Glomerular visceral epithelial cell (primary cell): ENCODE results near the gene DDX25.
"Not testable (repeated sequence)": the region's sequence is repeated elsewhere in the genome, so short reads cannot be mapped to it uniquely, and the experiment has no call there.

Source experiments
- DNase-seq: peaks from one replicate; pipeline ENCODE4 v3.0.0-alpha.2; 2016; ENCODE audit errors: extremely low spot score

DDX25 gene

GRCh38 chr11:125903711-125904659 lies at the start of gene DDX25:
Gene DDX25, plus strand, starts transcription at chr11:125904508. Its CDS starts 10 bp downstream, at chr11:125904518.
- DNase-seq, result no peak

GRCh38 chr11:125857670-125858069 lies 46.6 kb upstream of the DDX25 start:
- DNase-seq, result not testable (repeated sequence)

GRCh38 chr11:125862786-125863185 lies 41.5 kb upstream of the DDX25 start:
- not testable (repeated sequence) for DNase-seq

GRCh38 chr11:125865354-125865753 lies 39.0 kb upstream of the DDX25 start:
- DNase-seq, result not testable (repeated sequence)

- DNase-seq, result no peak
Measured at GRCh38 chr11:125869521-125869920, 34.8 kb upstream of the DDX25 start.

- DNase-seq, result peak; percentile 32
Measured at GRCh38 chr11:125871391-125872137, 32.7 kb upstream of the DDX25 start.

GRCh38 chr11:125872138-125872491 lies 32.2 kb upstream of the DDX25 start:
- no peak for DNase-seq

GRCh38 chr11:125873881-125874555 lies 30.3 kb upstream of the DDX25 start:
- no peak for DNase-seq

GRCh38 chr11:125874556-125875124 lies 29.7 kb upstream of the DDX25 start:
- peak; percentile 56 for DNase-seq

GRCh38 chr11:125881291-125881690 lies 23.0 kb upstream of the DDX25 start:
- DNase-seq, result no peak

- no peak for DNase-seq
Measured at GRCh38 chr11:125883375-125883774, 20.9 kb upstream of the DDX25 start.

- peak; percentile 17 for DNase-seq
Measured at GRCh38 chr11:125886997-125887372, 17.3 kb upstream of the DDX25 start.

GRCh38 chr11:125887373-125888324 lies 16.7 kb upstream of the DDX25 start, which contains the start of gene HYLS1:
Gene HYLS1, plus strand, starts transcription at chr11:125887668. Its CDS starts 11,701 bp downstream, at chr11:125899369.
- DNase-seq, result peak; percentile 94

- DNase-seq, result no peak
Measured at GRCh38 chr11:125890447-125891100, 13.7 kb upstream of the DDX25 start.

- peak; percentile 6 for DNase-seq
Measured at GRCh38 chr11:125892071-125892470, 12.2 kb upstream of the DDX25 start.

- no peak for DNase-seq
Measured at GRCh38 chr11:125892994-125893393, 11.3 kb upstream of the DDX25 start.

- no peak for DNase-seq
Measured at GRCh38 chr11:125901872-125902271, 2.4 kb upstream of the DDX25 start.

- DNase-seq, result no peak
Measured at GRCh38 chr11:125902277-125902926, 1.9 kb upstream of the DDX25 start.

GRCh38 chr11:125902927-125903710 lies 1.2 kb upstream of the DDX25 start, which contains the start of gene PUS3:
Gene PUS3, minus strand, starts transcription at chr11:125903206. Its CDS starts 6,922 bp downstream, at chr11:125896284.
- DNase-seq, result peak; percentile 78
